Measurements from ENCODE around the gene TRIM26. TPM values are rescaled to one million over a fixed set of nuclear protein-coding genes. Genes with fewer than 3 reads are reported as not detected.

TRIM26 gene
- total and polyA plus RNA-seq, 2 donors (not counting 1 experiment from before 2014, with no cell fraction given): 49.5 to 73.2 TPM

GRCh38 chr6:30152016-30152673 is 61.1 kb downstream of the TRIM26 start:
- ChIA-PET CTCF (interaction anchor here (1.0 kb wide), 1 partner anchor 19 kb away, joined by 4 read pairs; no protein-coding TSS in a partner anchor), POLR2A (no interaction called here)
- Mint-ChIP-seq H3K27ac (no peak overlapping the region), H3K27me3 (peaks cover 59% of the 10 kb centered on the region), H3K9me3 (ENCODE audit: insufficient read depth) (no peaks in the 10 kb centered on the region), H3K4me3 (no peak overlapping the region), H3K4me1 (no peaks in the 10 kb centered on the region)
- Histone ChIP-seq H2AFZ (ENCODE audit: insufficient read depth, low read depth, low read length, poor library complexity, severe bottlenecking) (no peak overlapping the region), H4K20me1 (ENCODE audit: control insufficient read depth, insufficient read depth, low read length, poor library complexity, severe bottlenecking) (no peaks in the 10 kb centered on the region), H3K27me3 (replicated peaks in 1 of 4; ENCODE audit: control extremely low read depth in 1 of 4, control insufficient read depth in 3 of 4, insufficient read depth in 4 of 4, low read length in 3 of 4) (peaks cover 0 to 34% (median 12%) of the 10 kb centered on the region in 4 experiments), H3K4me3 (ENCODE audit: control extremely low read depth in 1 of 5, extremely low read depth in 1 of 5, insufficient read depth in 1 of 5, low read depth in 2 of 5, low read length in 4 of 5) (no peak overlapping the region), H3K4me1 (ENCODE audit: control insufficient read depth in 2 of 2, insufficient read depth in 2 of 2, low read length in 2 of 2) (no peaks in the 10 kb centered on the region), H3K4me2 (replicated peaks; ENCODE audit: low read depth, low read length, poor library complexity, severe bottlenecking) (no peak overlapping the region), H3K9me3 (ENCODE audit: control extremely low read depth in 1 of 3, control insufficient read depth in 2 of 3, insufficient read depth in 1 of 3, low read length in 2 of 3) (no peaks in the 10 kb centered on the region), H3K9ac (ENCODE audit: low read length) (no peak overlapping the region), H3K79me2 (ENCODE audit: control insufficient read depth, insufficient read depth, low read length) (no peaks in the 10 kb centered on the region), H3K27ac (ENCODE audit: low read length in 2 of 2) (no peak overlapping the region), H3K36me3 (replicated peaks in 1 of 2; ENCODE audit: control extremely low read depth in 1 of 2, control insufficient read depth in 1 of 2, extremely low read depth in 1 of 2, insufficient read depth in 2 of 2, low read length in 1 of 2) (no peaks in the 10 kb centered on the region)
- intact Hi-C loops (cut with micrococcal nuclease): no loop called here
- no peak for ATAC-seq (ENCODE audit: low read depth)
- DNase-seq: no peak
- TF ChIP-seq CTCF (IDR thresholded peaks at IDR 0.05) (no peak), EZH2 (IDR thresholded peaks at IDR 0.05; ENCODE audit: borderline replicate concordance, insufficient read depth, low read depth, low read length, poor library complexity, severe bottlenecking) (no peak)
- WGBS (ENCODE audit: insufficient coverage): 56% methylated on average over 1 of the region's 4 CpGs

- Mint-ChIP-seq H3K9me3 (ENCODE audit: insufficient read depth) (no peaks in the 10 kb centered on the region), H3K4me1 (no peaks in the 10 kb centered on the region), H3K4me3 (no peak overlapping the region), H3K27me3 (peaks cover 57% of the 10 kb centered on the region), H3K27ac (no peak overlapping the region)
- intact Hi-C loops (cut with micrococcal nuclease): no loop called here
- WGBS (ENCODE audit: insufficient coverage): 15% methylated on average over 2 of the region's 3 CpGs
- Histone ChIP-seq H4K20me1 (ENCODE audit: control insufficient read depth, insufficient read depth, low read length, poor library complexity, severe bottlenecking) (no peaks in the 10 kb centered on the region), H3K9me3 (ENCODE audit: control extremely low read depth in 1 of 3, control insufficient read depth in 2 of 3, insufficient read depth in 1 of 3, low read length in 2 of 3) (no peaks in the 10 kb centered on the region), H3K4me3 (ENCODE audit: control extremely low read depth in 1 of 5, extremely low read depth in 1 of 5, insufficient read depth in 1 of 5, low read depth in 2 of 5, low read length in 4 of 5) (no peak overlapping the region), H3K9ac (ENCODE audit: low read length) (no peak overlapping the region), H2AFZ (ENCODE audit: insufficient read depth, low read depth, low read length, poor library complexity, severe bottlenecking) (no peak overlapping the region), H3K4me1 (ENCODE audit: control insufficient read depth in 2 of 2, insufficient read depth in 2 of 2, low read length in 2 of 2) (no peaks in the 10 kb centered on the region), H3K27me3 (replicated peaks in 1 of 4; ENCODE audit: control extremely low read depth in 1 of 4, control insufficient read depth in 3 of 4, insufficient read depth in 4 of 4, low read length in 3 of 4) (peaks cover 0 to 37% (median 10%) of the 10 kb centered on the region in 4 experiments), H3K36me3 (replicated peaks in 1 of 2; ENCODE audit: control extremely low read depth in 1 of 2, control insufficient read depth in 1 of 2, extremely low read depth in 1 of 2, insufficient read depth in 2 of 2, low read length in 1 of 2) (no peaks in the 10 kb centered on the region), H3K4me2 (replicated peaks; ENCODE audit: low read depth, low read length, poor library complexity, severe bottlenecking) (no peak overlapping the region), H3K79me2 (ENCODE audit: control insufficient read depth, insufficient read depth, low read length) (no peaks in the 10 kb centered on the region), H3K27ac (ENCODE audit: low read length in 2 of 2) (no peak overlapping the region)
- ATAC-seq (ENCODE audit: low read depth) (no peak), DNase-seq (no peak)
- TF ChIP-seq CTCF (IDR thresholded peaks at IDR 0.05) (no peak), EZH2 (IDR thresholded peaks at IDR 0.05; ENCODE audit: borderline replicate concordance, insufficient read depth, low read depth, low read length, poor library complexity, severe bottlenecking) (no peak)
- CTCF ChIA-PET: no interaction called here
- POLR2A ChIA-PET: no interaction called here
These were observed 61.6 kb downstream of the TRIM26 start for GRCh38 chr6:30151580-30151979.

Measured in B cell (primary cell).